Effector memory CD8-positive, alpha-beta T cell (primary cell): ENCODE measurements around the gene PAX5.
A peak's percentile ranks its signal among the peaks of the same experiment; 100 is the strongest.

ENCODE experiments used
- ATAC-seq: fragments of 150-1000 bp; cut with Tn5 transposase; replicated peaks from 2 replicates; pipeline ENCODE4 v1.10.0; 2021; ENCODE audit warnings: mild to moderate bottlenecking, moderate library complexity
- DNase-seq, 3 experiments: peaks; one replicate each; pipeline ENCODE4 v3.0.0; 2021
- H3K27ac Mint-ChIP-seq, 2 donors: one replicate each; pipeline ENCODE4 v1.8.0; 2022; ENCODE audit warnings: mild to moderate bottlenecking in 2 of 2, mixed read lengths in 2 of 2, moderate library complexity in 2 of 2
- H3K27me3 Mint-ChIP-seq, 2 donors: one replicate each; pipeline ENCODE4 v1.8.0; 2022; ENCODE audit warnings: mixed read lengths in 2 of 2
- H3K36me3 Mint-ChIP-seq: one replicate; pipeline ENCODE4 v1.8.0; 2022; ENCODE audit warnings: mild to moderate bottlenecking, moderate library complexity, mixed read lengths; ENCODE audit not compliant: insufficient read depth
- H3K4me1 Mint-ChIP-seq, 2 donors: one replicate each; pipeline ENCODE4 v1.8.0; 2022; ENCODE audit warnings: low read depth in 2 of 2, mixed read lengths in 2 of 2
- H3K4me3 Mint-ChIP-seq, 2 donors: one replicate each; pipeline ENCODE4 v1.8.0; 2022; ENCODE audit warnings: mild to moderate bottlenecking in 2 of 2, mixed read lengths in 2 of 2, moderate library complexity in 2 of 2
- H3K9me3 Mint-ChIP-seq, 2 donors: one replicate each; pipeline ENCODE4 v1.8.0; 2022; ENCODE audit warnings: mixed read lengths in 2 of 2

Gene PAX5

GRCh38 chr9:36818965-36819870 is 214.8 kb downstream of the PAX5 start:
- Mint-ChIP-seq H3K4me1 (no peaks in the 10 kb centered on the region), H3K27ac (no peak overlapping the region), H3K36me3 (no peaks in the 10 kb centered on the region), H3K4me3 (no peak overlapping the region), H3K9me3 (no peaks in the 10 kb centered on the region), H3K27me3 (peaks cover 51 to 72% of the 10 kb centered on the region in 2 donors)
- ATAC-seq = no peak
- no peak for DNase-seq

DNA sequence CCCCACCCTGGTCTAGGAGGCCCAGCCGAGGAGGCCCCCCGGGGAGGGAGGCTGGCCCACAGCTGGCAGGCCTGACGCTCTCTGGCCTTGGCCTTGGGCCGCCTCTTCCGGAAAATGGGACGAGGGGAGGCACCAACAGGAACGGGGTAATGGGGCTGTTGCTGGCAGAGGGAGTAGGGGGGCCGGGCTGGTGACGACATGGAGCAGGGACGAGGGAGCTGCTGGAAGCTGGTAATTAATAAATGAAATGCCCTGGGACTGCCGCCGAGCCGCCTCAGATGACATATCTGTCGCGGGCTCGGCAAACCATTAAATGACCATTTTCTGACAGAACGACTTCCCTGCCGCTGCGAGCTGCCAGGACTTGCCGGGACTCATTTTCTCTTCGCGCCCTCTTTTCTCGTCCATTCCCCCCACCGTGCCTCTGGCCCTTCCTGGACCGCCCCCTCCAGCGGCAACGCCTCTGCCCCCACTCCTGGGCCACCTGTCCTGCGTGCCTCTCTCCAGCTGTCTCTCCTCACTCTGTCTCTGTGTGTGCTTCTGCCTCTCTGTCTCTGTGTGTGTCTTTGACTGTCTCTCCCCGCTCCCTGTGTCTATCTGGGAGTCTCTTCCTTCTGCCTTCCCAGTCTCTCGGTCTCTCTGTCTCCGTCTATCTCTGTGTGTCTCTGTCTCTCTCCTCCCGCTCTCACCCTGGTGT is 215.7 kb downstream of the PAX5 start:
- Mint-ChIP-seq H3K36me3 (no peaks in the 10 kb centered on the region), H3K27me3 (peaks cover 51 to 71% of the 10 kb centered on the region in 2 donors), H3K9me3 (no peaks in the 10 kb centered on the region), H3K4me1 (no peaks in the 10 kb centered on the region), H3K4me3 (no peak overlapping the region), H3K27ac (no peak overlapping the region)
- ATAC-seq (no peak), DNase-seq (no peak)

DNA sequence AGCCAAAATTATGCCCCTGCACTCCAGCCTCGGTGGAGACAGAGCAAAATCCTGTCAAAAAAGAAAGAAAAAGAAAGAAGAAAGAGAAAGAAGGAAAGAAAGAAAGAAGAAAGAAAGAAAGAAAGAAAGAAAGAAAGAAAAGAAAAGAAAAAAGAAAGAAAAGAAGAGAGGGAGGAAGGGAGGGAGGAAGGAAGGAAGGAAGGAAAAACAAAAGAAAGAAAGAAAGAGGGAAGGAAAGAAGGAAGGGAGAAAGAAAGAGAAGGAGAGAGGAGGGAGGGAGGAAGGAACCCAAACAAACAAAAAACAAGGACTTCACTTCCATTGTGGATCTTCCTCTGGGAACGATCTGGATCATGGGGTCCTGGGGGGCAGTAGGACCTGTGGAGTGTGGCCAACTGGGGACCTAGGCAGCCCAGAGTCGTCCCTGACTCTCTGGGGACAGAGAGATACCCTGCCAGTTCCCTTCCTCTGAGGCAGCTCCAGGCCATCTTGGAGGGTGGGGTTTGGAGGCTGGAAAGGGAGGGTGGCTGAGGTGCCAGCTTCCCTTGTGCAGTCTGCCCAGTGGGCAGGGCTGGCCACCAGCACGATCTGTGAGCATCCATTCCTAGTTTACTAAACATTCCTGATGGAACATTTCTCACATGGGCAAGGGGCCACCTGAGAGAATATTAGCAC is 216.8 kb downstream of the PAX5 start:
- DNase-seq = no peak
- Mint-ChIP-seq H3K36me3 (no peaks in the 10 kb centered on the region), H3K4me1 (no peaks in the 10 kb centered on the region), H3K9me3 (no peaks in the 10 kb centered on the region), H3K27ac (no peak overlapping the region), H3K27me3 (peaks cover 46 to 63% of the 10 kb centered on the region in 2 donors), H3K4me3 (no peak overlapping the region)
- ATAC-seq = no peak

- ATAC-seq (no peak), DNase-seq (no peak)
- H3K27ac Mint-ChIP-seq = no peak overlapping the region
- no peaks in the 10 kb centered on the region for H3K4me1 Mint-ChIP-seq
- no peak overlapping the region for H3K4me3 Mint-ChIP-seq
- H3K36me3 Mint-ChIP-seq = no peaks in the 10 kb centered on the region
- peaks cover 43 to 64% of the 10 kb centered on the region in 2 donors for H3K27me3 Mint-ChIP-seq
- H3K9me3 Mint-ChIP-seq = no peaks in the 10 kb centered on the region
Measured at GRCh38 chr9:36816371-36816770, 217.7 kb downstream of the PAX5 start.

GRCh38 chr9:36815566-36816348 is 218.3 kb downstream of the PAX5 start:
- Mint-ChIP-seq H3K27me3 (peaks cover 43 to 59% of the 10 kb centered on the region in 2 donors), H3K9me3 (no peaks in the 10 kb centered on the region), H3K4me3 (no peak overlapping the region), H3K36me3 (no peaks in the 10 kb centered on the region), H3K4me1 (no peaks in the 10 kb centered on the region), H3K27ac (no peak overlapping the region)
- ATAC-seq = no peak
- DNase-seq = no peak

GRCh38 chr9:36815023-36815422 is 219.0 kb downstream of the PAX5 start:
- H3K4me1 Mint-ChIP-seq = no peaks in the 10 kb centered on the region
- H3K36me3 Mint-ChIP-seq = no peaks in the 10 kb centered on the region
- H3K27ac Mint-ChIP-seq = no peak overlapping the region
- ATAC-seq (no peak), DNase-seq (no peak)
- peaks cover 37 to 59% of the 10 kb centered on the region in 2 donors for H3K27me3 Mint-ChIP-seq
- no peak overlapping the region for H3K4me3 Mint-ChIP-seq
- H3K9me3 Mint-ChIP-seq = no peaks in the 10 kb centered on the region

DNA sequence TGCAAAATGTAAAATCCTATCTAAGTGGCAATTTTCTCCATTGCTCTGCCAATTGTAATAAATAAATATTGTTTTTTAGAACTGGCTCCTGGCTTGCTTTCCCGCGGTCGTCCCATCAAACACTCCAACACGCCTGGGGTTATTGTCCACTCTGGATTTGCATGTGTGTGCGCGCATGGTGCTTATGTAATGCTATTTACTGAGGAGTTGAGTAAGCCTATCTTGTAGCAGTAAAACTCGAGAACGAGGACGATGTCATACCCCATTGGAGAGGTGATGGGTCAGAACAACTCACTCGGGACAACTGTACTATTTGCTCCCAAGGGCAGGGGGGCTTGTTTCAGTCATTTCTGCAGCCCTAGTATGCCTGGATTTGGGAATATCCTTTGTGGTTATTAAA is 220.9 kb downstream of the PAX5 start:
- Mint-ChIP-seq H3K4me1 (no peaks in the 10 kb centered on the region), H3K27ac (no peak overlapping the region), H3K27me3 (peaks cover 20 to 48% of the 10 kb centered on the region in 2 donors), H3K36me3 (no peaks in the 10 kb centered on the region), H3K9me3 (no peaks in the 10 kb centered on the region), H3K4me3 (no peak overlapping the region)
- no peak for DNase-seq
- no peak for ATAC-seq

- ATAC-seq (no peak), DNase-seq (no peak)
- no peak overlapping the region for H3K4me3 Mint-ChIP-seq
- H3K36me3 Mint-ChIP-seq = no peaks in the 10 kb centered on the region
- H3K9me3 Mint-ChIP-seq = no peaks in the 10 kb centered on the region
- no peaks in the 10 kb centered on the region for H3K4me1 Mint-ChIP-seq
- peaks cover 17 to 42% of the 10 kb centered on the region in 2 donors for H3K27me3 Mint-ChIP-seq
- no peak overlapping the region for H3K27ac Mint-ChIP-seq
Measured at GRCh38 chr9:36812556-36812955, 221.5 kb downstream of the PAX5 start.

- Mint-ChIP-seq H3K9me3 (no peaks in the 10 kb centered on the region), H3K27ac (peak overlapping the region in 1 of 2 donors; percentile 38), H3K36me3 (no peaks in the 10 kb centered on the region), H3K4me3 (no peak overlapping the region), H3K27me3 (peaks cover 6 to 48% of the 10 kb centered on the region in 2 donors), H3K4me1 (no peaks in the 10 kb centered on the region)
- no peak for DNase-seq
- no peak for ATAC-seq
Measured at GRCh38 chr9:36808251-36808650, 225.8 kb downstream of the PAX5 start.

DNA sequence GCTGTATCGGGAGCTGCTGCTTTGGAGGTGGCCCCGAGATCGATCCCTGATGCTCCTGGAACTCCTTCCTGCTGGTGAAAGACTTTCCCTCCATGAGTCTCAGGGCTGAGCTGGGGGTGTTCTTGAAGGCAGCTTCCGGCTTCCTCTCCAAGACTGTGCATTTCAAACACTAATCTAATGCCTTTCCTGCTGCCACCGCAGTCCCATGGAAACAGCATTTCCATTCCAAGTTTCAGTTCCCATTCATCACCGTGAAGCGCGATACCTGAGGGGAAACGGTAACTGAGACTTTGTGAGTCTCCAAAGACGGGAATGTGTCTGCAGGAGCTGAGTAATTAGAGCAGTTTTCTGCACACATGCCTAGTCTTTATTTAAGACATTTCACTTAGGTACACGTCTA is 230.1 kb downstream of the PAX5 start:
- Mint-ChIP-seq H3K4me1 (no peaks in the 10 kb centered on the region), H3K36me3 (no peaks in the 10 kb centered on the region), H3K9me3 (peaks cover 0 to 7% of the 10 kb centered on the region in 2 donors), H3K27me3 (peaks cover 37 to 64% of the 10 kb centered on the region in 2 donors), H3K27ac (no peak overlapping the region), H3K4me3 (no peak overlapping the region)
- no peak for ATAC-seq
- no peak for DNase-seq

DNA sequence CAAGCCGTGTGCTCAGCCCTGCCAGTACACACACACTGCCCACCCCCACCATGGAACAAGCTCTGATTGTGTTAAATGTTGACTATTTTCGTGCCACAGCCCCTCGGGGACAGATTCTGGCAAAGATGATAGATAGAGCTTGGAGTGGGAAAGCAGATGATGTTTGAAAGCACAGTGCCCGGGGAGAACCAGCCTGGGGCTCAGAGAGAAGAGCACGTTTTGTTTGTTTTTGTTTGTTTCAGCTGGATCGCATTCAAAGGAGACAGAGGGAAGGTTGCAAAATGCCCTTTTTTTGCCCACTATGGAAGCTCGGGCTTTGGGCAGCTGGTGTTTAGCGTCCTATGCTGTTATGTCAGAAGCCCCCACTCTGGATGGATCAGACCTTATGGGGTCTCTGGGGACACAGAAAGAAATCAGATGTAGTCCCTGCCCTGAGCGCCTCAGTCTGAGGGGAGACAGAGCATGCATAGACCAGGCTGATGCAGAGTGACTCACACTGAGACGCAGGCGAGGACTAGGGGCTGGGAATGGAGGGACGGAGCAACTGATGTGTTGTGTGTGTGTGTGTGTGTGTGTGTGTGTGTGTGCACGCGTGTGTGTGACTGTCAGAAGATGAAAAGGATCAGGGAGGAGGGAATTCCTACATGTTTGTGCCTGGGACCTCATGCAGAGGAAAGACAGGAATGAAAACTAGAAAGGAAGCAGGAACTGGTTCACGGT is 231.7 kb downstream of the PAX5 start:
- DNase-seq (no peak), ATAC-seq (no peak)
- Mint-ChIP-seq H3K4me1 (no peaks in the 10 kb centered on the region), H3K36me3 (no peaks in the 10 kb centered on the region), H3K9me3 (peaks cover 0 to 7% of the 10 kb centered on the region in 2 donors), H3K27me3 (peaks cover 43 to 80% of the 10 kb centered on the region in 2 donors), H3K4me3 (no peak overlapping the region), H3K27ac (no peak overlapping the region)

GRCh38 chr9:36800455-36800854 is 233.6 kb downstream of the PAX5 start:
- Mint-ChIP-seq H3K36me3 (no peaks in the 10 kb centered on the region), H3K4me3 (no peak overlapping the region), H3K9me3 (peaks cover 0 to 7% of the 10 kb centered on the region in 2 donors), H3K27ac (no peak overlapping the region), H3K27me3 (peaks cover 40 to 78% of the 10 kb centered on the region in 2 donors), H3K4me1 (no peaks in the 10 kb centered on the region)
- no peak for ATAC-seq
- DNase-seq = no peak
